GM21381 (cell line): ENCODE data around the gene IFITM1.
A peak's percentile ranks its signal among the peaks of the same experiment; 100 is the strongest.

Experiments
- ATAC-seq: cut with Tn5 transposase; IDR thresholded peaks from one replicate; pipeline ENCODE4 v1.9.1; 2021; ENCODE audit warnings: mild to moderate bottlenecking, moderate library complexity; ENCODE audit not compliant: unreplicated experiment

Gene IFITM1

DNA sequence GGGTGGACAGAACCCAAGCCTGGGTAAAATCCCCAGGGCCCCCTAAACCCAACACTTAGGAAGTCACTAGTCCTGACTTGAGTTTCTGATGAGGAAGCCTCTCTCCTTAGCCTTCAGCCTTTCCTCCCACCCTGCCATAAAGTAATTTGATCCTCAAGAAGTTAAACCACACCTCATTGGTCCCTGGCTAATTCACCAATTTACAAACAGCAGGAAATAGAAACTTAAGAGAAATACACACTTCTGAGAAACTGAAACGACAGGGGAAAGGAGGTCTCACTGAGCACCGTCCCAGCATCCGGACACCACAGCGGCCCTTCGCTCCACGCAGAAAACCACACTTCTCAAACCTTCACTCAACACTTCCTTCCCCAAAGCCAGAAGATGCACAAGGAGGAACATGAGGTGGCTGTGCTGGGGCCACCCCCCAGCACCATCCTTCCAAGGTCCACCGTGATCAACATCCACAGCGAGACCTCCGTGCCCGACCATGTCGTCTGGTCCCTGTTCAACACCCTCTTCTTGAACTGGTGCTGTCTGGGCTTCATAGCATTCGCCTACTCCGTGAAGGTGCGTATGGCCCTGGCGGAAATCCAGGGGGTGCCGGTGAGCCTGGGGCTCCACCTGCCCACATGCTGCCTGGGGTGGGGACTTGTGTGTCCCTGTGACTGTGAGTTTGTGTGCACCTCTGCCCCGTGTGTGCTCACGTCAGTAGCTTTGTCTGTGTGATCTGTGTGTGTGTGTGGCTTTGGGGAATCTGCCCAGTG, at the start of gene IFITM1:
IFITM1 (plus strand) TSS at position 254 of the 767 bp plus-strand sequence; CDS start at position 385, 131 bp downstream.
- no peak for ATAC-seq

DNA sequence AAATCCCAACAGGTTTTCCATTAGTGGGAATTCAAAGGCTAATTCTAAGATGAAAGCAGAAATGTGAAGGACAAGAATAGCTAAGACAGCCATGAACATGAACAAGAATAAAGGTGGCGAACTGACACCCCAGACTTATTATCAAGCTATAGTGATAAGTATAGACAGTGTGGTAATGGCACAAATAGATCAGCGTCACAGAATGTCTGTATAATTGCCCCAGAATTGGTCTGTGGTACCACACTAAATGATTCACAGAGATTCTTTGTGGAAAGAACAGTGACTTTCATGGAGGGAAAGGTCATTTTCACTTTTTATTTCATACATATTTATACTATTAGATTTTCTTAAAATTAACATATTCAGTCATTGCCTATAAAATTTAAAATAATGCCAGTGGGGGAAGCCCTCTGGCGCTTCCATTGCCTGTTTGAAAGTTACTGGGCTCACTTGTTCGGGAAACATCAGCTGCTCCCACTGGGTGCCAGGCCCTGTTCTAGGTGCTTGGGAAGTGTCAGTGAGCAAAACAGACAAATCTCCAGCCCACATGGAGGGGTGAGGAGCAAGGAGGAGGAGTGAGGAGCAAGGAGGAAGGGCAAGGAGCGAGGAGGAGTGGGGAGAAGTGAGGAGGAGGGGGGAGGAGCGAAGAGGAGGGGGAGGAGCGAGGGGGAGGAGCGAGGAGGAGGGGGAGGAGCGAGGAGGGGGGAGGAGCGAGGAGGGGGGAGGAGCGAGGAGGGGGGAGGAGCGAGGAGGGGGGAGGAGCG, 47.0 kb upstream of the IFITM1 start:
- no peak for ATAC-seq

DNA sequence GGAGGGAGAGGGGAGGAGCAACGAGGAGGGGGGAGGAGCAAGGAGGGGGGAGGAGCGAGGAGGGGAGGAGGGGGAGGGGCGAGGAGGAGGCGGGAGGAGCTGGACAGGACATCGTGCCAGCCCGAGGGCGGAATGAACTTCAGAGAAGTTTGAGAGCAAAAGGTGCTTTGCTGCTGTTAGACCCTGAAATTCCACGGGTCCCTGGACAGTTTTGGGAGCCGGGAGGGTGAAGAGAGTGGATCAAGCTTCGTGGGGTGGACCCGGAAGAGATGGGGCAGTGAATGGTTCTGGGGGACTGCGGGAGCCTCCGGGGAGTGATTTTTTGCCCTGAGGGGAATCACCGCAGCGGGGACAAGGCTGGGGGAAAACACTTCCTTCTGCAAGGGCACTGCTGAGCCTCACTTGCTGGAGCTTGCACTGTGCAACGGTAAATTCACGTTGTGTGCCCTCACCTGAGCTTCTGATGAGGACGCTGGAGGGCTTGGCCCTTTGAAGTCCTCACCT, 46.3 kb upstream of the IFITM1 start:
- ATAC-seq, result no peak

DNA sequence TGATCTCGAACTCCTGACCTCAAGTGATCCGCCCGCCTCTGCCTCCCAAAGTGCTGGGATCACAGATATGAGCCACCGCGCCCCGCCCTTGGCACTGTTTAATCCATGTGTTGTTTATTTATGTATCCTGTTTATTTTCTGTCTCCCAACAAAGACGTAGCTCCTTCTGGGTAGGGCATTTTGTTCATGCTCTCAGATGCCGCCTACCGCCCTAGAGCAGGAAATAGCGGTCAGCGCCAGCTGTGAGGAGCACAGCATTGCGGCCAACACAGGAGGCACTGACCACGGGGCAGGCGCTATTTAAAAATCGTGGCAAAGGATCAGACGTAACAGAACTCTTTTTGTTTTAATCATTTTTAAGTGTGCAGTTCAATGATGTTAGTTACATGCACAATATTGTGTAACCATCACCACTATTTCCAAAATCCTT, 45.1 kb upstream of the IFITM1 start:
- ATAC-seq, result peak; percentile 52

DNA sequence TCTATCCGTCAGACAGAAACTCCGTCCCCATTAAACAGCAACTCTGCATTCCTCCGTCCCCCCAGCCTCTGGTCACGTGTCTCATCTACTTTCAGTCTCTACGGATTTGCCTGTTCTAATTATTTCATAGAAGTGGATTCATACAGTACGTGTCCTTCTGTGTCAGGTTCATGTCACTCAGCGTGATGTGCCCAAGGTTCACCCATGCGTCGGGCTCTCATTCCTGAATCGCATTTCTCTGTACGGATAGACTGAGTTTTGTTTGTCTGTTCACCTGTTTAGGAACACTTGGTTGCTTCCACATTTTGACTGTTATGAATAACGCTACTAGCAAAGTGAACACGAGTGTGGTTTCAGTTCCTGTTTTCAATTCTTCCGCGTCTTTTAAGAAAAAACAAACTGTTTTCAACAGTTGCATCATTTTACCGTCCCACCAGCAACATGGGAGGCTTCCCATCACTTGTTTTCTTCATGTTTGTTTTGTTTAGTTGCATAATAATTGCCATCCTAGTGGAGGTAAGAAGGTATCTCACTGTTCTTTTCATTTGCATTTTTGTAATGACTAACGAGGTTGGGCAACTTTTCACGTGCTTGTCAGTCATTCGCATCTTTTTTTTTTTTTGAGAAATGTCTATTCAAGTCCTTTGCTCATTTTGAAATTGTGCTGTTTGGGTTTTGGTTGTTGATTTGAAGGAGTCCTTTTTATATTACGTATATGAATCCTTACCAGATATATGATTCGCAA, 44.5 kb upstream of the IFITM1 start:
- peak; percentile 74 for ATAC-seq

DNA sequence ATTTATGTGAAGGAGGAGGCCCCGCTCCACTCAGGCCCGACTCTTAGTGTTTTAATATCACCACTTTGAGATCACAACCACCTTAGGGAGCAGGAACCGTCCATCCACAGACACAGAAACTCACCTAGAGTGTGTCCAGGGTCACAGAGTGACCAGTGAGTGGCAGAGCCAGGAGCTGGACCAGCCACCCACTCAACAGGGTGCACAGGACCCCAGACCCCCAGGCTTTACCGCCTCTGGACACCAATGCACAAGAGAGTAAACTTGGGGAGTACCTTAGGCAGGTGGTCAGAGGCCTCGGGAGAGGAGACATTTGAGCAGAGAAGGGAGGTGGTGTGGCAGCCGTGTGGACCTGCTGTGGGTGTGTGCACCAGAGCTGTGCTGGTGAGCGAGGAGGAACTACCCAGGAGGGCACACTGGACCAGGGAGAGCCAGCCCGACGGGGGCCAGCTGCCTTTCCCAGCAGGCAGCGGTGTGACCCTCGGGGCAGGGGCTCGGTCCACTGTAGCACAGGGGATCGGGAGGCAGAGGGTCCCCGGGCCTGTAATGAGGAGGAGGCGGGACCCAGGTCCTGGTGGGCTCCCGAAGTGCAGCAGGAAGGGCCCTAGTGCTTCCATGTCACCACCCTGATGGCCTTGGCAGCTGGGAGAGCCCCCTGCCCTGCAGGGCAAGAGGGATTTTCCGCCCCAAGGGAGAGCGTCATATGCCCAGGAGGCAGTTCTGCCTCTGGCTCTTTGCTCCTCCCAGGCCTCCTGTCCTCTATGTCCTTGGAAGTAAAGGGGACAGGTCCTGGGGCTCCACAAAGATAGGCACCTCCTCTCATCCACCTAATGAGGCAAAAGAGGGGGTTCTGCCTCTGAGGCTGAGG, 43.2 kb upstream of the IFITM1 start:
- ATAC-seq, result no peak

DNA sequence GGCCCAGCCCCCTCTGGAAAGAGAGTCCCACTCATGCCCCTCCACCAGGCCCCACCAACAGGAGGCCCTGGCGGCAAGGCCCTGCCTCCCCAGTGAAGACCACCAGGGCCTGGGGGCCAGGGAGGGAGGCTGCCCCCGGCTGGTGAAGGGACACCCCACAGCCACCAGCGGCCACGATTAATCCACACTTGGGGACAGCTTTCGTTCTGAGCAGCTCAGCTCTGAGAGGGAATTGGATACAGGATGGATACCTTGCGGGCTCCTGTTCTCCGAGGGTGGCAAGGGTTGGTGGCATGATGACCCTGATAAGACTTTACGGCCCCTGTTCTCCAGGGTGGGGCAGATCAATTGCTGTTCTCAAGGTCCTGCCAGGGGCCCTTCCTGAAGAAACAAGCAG, 42.5 kb upstream of the IFITM1 start:
- no peak for ATAC-seq

DNA sequence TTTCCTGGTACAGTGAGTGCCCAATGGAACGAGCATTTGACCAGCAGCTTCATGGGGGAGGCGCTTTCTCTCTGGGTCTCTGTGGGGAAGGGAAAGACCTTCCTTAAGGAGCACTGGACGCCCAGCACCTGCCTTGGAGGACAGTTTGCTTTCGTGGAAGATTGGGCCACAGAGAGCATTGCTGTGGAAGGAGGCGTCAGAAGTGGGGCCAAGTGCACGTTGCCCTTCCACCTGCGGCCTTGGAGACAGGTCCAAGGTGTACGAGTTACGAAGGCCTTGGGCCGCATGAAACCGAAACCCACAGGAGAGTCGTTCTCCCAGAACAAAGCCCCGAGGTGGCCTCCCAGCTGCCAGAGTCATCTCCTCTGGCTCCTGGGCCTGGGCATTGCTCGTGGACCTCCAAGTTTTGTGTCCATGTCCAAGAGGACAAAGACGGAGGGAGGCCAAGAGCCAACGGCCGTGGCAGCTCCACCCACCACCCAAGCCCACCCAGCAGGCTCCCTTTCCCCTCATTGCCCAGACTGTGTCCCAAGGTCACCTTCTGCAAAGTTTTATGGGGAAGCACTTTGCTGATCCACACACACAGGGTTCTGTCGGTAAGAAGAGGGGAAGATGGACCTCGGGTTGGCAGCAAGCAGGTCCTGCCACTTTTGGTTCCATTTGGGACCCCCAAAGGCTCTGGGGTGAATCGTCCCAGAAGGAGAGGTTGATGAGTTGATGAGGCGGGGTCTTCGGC, 41.5 kb upstream of the IFITM1 start:
- no peak for ATAC-seq

DNA sequence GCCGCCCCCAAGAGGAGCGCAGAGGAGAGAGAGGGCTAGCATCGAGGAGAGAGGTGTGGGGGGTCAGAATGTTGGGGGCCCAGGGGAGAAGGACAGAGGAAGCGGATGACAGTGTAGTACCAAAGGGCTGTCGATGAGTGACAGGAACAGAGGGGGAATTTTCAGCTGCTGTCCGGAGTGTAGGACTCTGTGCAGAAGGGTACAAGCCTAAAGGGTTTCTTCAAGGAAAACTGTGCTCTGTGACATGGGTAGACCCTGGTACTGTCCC, 41.0 kb upstream of the IFITM1 start:
- ATAC-seq, result no peak

DNA sequence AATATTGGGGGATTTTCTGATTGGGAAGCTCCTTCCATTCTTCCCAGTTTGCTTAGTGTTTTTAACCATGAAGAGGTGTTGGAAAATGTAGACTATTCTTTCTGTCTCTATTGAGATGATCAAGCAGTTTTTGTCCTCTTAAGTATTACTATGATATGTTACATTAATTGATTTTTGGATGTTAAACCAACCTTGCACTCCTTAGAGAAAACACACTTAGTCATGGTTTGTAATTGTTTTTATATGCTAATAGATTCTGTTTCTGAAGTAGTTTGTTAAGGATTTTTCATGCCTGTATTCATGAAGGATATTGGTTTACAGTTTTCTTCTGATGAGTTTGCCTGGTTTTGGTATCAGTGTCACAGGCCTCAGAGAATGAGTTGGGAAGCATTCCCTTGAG, 37.6 kb upstream of the IFITM1 start:
- ATAC-seq, result no peak

DNA sequence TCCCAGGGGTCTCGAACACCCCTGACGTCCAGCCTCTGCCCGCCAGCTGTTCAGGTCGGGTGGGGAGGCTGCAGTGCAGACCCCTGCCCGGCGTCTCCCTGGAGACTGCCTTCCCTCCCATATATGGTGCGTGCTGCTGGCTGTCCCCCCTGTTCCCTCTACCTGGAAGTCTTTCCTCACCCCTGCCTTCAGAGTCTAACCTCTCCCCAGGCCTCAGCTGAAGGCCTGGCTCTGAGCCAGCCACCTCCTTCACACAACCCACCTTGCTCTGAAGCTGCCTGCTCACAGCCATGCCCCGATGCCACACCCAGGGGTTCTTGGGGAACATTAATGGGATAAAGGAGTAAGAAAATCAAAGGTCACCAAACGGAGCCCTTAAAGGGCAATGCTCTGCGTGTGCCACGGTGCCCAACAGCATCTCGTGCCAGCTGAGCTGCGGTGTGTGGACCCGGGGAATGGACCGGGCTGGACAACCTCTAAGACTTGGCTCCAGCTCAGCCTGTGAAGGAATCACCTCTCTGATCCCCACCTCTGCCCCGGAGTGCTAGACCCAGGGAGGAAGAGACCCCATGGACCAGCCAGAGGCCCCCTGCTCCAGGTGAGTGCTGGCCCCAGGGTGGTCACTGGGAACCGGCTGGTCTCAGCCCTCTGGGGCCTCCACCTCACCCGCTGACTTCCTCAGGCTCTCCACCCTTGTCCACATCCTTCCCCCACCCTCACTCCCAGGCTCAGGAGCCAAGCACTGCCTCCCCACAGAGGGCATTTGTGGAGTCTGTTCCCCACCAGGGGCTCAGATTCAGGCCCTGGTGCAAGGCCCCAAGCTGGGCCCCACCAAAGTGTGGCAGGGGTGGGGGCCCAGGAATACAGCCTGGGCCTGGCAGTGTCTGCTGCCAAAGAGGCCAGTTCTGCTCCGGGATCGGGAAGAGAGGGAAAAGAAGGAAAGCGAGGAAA, 35.6 kb upstream of the IFITM1 start, which contains the start of gene NLRP6:
NLRP6 (plus strand) TSS at position 407 of the 951 bp plus-strand sequence; CDS start at position 570, 163 bp downstream.
- no peak for ATAC-seq

DNA sequence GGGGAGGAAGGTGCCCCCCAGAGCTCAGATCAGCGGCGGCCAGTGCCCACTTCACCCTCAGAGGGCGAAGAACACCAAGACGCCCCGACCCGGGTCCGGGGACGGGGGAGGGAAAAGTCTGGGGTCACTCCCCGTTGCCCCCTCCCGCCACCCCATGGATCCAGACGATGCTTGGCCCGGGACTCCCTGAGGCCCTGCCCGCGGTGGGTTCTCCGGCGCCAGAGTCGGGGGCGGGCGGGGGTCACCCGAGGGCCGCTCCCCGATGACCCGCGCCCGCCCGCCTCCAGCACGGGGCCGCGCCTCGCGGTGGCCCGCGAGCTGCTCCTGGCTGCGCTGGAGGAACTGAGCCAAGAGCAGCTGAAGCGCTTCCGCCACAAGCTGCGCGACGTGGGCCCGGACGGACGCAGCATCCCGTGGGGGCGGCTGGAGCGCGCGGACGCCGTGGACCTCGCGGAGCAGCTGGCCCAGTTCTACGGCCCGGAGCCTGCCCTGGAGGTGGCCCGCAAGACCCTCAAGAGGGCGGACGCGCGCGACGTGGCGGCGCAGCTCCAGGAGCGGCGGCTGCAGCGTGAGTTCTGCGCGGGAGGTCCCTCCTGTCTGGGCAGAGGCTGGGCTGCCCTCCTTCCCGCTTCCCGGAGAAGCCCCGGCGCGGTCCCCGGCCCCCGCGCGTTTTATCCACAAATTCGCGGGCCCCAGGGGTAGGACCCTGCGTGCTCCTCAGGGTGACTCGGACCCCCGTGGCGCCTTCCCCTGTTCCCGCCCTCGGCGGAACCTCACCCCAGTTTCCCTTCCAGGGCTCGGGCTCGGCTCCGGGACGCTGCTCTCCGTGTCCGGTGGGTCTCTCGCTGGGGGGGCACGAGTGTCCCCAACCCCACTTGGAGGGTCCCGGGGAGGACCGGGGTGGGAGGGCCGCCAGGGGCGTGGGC, 34.5 kb upstream of the IFITM1 start:
- no peak for ATAC-seq

DNA sequence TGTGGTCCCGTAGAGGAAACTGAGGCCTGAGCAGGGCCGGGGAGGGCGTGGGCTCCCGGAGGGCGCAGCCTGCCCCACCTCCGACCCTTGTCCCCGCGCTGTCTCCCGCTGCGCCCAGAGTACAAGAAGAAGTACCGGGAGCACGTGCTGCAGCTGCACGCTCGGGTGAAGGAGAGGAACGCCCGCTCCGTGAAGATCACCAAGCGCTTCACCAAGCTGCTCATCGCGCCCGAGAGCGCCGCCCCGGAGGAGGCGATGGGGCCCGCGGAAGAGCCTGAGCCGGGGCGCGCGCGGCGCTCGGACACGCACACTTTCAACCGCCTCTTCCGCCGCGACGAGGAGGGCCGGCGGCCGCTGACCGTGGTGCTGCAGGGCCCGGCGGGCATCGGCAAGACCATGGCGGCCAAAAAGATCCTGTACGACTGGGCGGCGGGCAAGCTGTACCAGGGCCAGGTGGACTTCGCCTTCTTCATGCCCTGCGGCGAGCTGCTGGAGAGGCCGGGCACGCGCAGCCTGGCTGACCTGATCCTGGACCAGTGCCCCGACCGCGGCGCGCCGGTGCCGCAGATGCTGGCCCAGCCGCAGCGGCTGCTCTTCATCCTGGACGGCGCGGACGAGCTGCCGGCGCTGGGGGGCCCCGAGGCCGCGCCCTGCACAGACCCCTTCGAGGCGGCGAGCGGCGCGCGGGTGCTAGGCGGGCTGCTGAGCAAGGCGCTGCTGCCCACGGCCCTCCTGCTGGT, 33.7 kb upstream of the IFITM1 start:
- ATAC-seq, result no peak

DNA sequence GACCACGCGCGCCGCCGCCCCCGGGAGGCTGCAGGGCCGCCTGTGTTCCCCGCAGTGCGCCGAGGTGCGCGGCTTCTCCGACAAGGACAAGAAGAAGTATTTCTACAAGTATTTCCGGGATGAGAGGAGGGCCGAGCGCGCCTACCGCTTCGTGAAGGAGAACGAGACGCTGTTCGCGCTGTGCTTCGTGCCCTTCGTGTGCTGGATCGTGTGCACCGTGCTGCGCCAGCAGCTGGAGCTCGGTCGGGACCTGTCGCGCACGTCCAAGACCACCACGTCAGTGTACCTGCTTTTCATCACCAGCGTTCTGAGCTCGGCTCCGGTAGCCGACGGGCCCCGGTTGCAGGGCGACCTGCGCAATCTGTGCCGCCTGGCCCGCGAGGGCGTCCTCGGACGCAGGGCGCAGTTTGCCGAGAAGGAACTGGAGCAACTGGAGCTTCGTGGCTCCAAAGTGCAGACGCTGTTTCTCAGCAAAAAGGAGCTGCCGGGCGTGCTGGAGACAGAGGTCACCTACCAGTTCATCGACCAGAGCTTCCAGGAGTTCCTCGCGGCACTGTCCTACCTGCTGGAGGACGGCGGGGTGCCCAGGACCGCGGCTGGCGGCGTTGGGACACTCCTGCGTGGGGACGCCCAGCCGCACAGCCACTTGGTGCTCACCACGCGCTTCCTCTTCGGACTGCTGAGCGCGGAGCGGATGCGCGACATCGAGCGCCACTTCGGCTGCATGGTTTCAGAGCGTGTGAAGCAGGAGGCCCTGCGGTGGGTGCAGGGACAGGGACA, 32.9 kb upstream of the IFITM1 start:
- ATAC-seq, result no peak

DNA sequence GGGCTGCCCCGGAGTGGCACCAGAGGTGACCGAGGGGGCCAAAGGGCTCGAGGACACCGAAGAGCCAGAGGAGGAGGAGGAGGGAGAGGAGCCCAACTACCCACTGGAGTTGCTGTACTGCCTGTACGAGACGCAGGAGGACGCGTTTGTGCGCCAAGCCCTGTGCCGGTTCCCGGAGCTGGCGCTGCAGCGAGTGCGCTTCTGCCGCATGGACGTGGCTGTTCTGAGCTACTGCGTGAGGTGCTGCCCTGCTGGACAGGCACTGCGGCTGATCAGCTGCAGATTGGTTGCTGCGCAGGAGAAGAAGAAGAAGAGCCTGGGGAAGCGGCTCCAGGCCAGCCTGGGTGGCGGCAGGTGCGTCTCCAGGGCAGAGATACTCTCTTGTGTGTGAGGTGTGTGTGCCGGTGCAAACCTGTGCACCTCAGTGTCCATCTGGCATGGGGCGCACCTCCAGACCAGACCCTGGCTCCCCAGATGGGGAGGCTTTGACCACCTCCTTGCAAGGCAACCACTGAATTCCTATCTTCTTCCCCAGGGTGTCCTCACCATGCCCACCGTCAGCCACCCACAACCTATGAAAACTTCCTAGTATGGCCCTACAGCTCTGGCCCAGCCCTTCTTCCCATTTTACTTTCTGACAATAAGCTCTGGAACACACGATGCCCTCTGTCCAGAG, 32.2 kb upstream of the IFITM1 start:
- ATAC-seq, result no peak

DNA sequence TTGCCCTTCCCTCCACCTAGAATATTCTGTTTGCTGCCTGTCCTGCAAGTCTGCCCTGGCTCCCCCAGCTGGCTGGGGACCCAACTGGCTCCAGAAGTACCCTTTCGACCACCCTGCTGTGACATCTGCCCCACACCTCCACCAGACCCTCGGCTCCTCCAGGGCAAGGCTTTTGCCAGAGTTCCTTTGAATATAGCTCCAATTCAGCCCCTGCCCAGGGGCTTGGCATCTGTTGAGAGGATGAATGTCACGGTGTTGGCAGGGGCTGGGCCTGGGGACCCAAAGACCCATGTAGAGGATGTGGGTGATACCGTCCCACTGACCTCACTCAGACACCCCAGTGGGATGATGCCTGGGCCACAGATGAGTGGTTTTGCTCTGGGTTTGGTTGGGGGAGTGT, 31.7 kb upstream of the IFITM1 start:
- ATAC-seq, result no peak
